DMS 273 treated with DMSO at 0.1 percent for 48 hours (cell line): Measurements from ENCODE around the gene KCNQ1.

Experiments used
- DNase-seq: peaks from one replicate; lab custom pipeline; 2025; lab: John Stamatoyannopoulos, UW

The KCNQ1 gene

DNA sequence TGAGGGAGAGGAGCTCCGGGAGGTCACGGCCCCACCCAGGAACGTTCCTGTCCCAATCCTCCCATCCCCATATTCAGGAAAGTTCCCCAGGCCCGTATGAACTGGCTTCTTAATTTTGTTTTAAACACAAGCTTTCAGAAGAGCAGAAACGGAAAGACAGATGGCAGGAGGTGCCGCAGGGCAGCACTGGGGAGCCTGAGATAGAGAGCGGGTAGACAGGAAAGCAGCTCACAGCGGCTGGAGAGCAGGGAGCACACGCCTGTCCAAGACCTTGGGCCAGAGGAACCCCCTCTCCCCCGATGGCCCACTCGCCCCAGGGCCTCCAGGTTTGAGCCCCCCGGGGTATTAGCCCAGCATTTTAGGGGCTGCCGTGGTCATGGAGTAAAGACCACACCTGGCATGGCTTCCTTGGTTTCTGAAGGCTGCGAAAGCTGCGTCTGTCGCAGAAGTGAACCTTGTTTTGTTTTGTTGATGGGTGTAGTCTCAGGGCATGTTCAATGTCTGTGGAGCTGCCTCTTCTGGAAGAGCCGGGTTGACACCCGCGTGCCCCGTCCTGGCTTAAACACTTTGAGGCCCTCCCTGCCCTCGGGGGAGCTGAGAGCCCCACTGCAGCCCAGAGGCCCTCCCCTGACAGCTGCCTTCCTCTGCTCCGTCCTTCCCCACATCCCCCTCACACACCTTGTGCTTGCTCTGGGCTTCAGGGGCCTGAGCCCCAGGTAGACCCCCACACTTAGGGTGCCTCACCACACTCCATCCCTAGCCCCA is 272.9 kb downstream of the KCNQ1 start:
- no peak for DNase-seq

DNA sequence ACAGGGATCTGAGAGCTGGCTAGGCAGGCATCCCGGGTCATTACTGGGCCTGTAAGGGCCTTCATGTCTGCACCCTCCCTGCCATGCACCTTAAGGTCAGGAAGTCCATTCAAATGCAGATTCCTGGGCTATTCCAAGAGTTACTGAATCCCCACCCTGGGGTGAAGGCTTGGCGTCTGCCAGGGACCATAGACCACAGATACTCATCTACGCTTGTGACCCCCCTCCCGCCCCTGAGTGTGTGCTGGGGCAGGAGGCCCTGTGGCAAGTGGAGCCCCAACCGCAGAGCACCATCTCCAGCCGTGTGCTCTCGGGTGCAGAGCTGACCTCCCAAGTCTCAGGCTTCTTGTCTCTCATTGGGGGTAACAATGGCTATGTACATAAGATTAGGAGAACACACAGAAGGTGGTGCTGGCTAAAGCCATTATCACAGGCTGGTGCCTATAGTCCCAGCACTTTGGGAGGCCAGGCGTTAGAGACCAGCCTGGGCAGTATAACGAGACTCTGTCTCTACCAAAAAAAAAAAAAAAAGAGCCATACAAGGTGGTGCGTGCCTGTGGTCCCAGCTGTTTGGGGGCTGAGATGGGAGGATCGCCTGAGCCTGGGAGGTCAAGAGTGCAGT is 274.1 kb downstream of the KCNQ1 start:
- no peak for DNase-seq

DNA sequence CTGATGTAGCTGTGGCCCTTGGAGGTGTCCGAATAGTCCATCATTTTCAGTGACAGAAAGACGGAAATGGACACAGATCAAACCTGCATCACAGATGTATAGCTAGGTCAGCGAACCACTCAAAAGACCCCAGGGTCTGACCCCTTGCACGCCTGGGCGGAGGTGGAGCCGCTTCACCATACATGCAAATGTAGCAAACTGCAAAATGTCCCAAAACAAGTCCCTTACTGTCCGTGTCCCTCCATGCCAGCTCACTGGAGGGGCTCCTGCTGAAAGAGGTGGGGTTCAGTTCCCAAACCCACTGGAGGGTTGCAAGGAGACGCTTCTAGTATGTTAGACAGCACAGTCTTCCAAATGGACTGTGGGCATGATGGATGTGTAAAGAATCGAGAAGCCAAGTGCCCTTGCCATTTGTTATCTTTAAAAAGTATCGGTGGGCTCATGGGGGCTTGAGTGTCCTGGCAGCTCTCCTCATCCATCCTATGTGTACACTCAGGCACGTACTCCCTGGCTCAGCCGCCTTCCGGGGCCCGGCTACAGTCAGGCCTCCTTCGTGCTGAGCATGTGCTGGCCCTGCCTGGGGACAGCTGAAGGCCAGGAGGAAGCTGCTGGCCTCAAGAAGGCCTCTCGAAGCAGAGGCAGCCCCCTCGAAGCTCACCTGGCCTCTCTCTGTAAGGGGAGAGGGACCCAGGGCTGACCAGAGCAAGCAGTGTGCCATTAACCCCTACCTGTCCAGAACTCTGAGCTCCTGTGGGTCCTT is 275.2 kb downstream of the KCNQ1 start:
- DNase-seq, result no peak

DNA sequence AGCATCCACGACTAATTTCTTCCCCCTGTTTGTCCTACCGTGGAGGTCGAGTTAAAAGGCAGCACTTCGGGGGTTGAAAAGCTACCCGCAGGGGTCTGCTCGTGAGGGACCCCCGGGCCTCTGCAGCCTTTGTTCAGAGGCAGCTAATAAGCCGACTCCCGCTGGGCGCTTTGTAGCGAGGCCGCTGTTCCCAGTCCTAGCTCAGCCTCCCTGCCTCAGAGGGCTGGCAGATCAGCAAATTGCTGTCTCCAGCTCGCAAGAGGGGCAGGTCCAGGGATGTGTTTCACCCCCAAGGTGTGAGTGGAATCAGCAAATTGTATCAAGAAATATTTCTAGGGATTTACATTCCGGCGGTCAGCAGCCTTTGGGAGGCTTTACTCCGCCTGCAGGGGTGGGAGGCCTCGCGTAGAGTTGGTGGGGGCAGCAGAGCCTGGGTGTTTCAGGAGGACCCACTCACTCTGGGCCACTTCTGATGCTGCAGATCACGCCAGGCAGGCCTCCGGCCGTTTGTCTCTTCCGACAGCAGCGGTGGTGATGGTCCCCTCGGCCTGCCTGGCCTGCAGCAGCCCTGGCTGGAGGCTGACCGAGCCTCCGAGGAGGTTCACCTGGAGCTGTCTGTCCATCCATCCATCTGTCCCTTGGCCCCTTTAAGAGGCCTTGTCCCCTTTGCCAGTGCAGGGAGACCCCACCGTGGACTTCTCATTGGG is 276.6 kb downstream of the KCNQ1 start:
- DNase-seq, result no peak

DNA sequence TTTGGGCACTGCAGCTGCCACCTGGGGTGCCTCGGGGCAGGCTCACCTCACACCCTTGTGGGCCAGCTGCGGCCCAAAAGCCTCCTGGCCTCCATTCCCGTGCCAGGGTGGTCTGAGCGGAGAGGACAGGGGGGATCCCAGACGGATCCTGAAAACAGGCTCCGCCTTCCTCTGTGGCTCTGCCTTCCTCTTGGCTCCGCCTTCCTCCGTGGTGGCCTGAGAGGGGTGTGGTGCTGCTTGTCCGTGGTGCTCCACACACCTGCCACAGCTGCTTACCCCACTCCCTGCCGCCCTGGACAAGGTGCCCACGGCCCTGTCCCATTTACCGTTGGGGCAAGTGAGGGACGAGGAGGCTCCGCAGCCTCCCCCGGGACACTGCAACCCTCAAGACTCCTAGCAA is 278.1 kb downstream of the KCNQ1 start:
- no peak for DNase-seq

DNA sequence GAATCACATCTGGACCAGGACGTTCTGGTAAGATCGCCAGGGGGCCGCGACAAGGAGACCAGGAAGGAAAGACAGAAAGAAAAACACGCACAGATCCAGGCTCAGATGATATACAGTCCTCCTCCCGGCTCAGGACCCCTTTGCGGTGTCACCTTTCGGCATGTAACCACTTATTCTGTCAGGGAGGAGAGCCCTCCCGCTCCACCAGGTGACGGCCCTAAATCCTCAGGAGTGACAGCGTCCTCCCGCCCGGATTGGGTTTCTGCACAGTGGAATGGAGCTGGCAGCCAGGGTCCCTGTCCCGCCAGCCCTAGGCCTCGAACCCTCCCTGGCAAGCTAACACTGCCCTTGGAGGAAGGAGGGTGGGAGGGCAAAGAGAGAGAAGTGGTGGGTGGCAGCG is 279.3 kb downstream of the KCNQ1 start:
- DNase-seq, result no peak

DNA sequence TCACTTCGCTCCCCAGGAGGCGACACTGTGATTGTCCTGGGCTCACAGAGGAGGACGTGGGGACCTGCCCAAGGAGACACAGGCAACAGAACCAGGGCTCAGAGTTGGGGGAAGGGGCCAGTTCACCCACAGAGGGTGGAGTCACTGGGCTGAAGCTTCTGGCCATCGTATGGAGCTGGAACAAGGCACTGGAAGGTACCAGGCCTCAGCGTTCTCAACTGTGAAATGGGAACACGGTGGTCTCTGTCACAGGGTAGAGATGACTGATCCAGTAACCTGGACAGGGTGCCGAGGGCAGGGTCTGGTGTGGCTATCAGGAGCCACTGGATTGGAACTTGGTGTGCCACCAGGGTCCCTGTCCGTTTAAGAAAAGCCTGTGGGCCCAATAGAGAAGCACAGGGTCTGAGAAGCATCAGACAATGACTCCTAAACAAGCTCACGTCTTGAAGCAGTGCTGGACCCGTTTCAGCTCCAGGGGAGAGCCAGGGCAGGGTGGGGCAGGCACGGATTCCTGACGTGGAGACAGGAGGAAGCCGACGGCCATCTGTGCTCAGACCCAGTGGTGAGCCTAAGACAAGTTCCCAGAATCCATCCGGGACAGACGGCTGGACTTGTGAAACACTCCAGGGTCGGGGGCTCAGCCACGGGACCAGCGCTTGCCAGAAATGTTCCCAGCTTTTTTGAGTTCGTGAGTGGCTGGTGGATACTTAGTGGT is 280.0 kb downstream of the KCNQ1 start:
- no peak for DNase-seq

DNA sequence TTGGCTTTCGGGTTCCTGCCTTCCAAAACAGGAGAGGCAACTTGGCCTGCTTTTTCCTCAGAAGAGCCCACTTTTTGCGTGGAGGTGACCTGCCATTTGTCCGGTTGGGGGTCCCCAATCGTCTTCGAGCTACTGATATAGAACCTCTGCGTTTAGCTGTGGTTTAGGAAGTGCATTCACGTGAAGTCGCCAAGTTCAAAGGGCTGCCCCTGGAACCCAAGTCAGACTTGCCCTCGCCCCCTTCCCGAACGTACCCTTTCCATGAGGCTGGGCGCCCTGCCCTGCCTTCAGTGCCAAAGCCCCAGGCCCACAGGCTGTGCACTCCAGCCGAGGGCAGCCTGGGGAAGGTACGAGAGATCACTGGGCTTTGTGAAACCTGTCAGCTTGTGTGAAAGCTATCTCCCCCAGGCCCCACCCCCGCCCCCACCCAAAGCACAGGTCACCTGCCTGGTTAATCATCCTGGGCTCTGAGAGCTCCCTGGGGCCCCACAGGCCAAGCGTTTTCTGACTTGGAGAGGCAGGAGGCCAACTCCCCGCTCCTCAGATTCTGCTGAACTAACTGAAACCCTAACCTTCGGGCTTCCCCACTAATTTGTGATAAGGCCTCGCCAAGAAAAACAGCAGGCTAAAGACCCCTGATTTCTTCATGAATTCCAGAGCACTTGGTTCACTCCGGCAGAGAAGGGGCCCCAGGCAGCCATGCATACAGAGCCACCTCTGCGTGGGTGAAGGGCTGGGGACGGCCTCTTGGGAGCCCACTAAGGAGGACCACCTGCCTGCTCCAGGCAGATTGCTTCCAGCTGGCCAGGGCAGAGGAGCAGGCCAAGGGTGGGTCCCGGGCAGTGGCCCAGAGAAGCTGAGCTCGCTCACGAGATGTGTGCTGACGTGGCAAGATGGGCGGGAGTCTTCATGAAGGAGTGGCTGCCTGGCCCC is 280.8 kb downstream of the KCNQ1 start:
- DNase-seq, result no peak

DNA sequence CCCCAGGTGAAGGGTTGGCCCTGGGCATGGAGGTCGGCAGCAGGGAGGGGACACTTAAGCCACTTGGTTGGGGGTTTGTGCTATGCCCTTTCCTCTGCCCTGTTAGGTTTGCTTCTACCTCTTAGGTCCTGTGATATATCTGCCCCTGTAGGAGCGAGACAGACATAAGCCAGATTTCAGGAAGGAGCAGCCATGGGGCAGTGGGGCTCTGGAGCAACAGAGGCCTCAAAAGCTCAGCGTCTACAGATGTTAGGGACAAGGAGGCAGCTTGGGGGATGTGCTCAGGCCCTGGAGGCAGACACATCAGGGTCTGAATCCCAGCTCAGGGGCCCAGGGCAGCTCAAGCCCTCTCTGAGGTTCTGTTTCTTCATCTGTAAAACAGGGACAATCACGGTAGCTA is 282.2 kb downstream of the KCNQ1 start:
- DNase-seq, result no peak

DNA sequence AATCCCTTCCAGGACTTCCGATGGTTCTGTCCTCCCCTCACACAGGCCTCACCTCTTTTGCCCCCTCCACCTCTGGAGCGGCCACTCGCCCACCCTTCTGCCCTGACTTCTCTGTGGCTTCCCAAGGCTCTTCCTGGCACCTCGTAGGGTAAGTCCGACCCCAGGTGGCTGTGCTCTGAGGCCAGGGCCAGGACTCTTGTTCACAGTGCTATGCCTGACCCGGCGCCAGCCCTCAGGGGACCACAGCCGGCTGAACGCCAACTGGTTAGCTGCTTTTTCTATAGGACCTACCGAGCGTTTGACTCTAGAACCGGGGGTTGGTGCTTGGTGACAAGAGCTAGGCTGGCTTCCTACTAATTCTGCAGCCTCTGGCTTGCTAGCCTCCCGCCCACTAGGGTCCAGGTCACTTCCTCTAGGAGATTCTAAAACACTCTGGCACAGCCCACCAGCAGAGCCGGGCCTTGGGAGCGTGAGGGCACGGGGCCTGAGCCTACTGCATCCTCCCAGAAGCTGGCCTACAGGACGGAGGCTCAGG is 283.4 kb downstream of the KCNQ1 start:
- DNase-seq, result no peak

DNA sequence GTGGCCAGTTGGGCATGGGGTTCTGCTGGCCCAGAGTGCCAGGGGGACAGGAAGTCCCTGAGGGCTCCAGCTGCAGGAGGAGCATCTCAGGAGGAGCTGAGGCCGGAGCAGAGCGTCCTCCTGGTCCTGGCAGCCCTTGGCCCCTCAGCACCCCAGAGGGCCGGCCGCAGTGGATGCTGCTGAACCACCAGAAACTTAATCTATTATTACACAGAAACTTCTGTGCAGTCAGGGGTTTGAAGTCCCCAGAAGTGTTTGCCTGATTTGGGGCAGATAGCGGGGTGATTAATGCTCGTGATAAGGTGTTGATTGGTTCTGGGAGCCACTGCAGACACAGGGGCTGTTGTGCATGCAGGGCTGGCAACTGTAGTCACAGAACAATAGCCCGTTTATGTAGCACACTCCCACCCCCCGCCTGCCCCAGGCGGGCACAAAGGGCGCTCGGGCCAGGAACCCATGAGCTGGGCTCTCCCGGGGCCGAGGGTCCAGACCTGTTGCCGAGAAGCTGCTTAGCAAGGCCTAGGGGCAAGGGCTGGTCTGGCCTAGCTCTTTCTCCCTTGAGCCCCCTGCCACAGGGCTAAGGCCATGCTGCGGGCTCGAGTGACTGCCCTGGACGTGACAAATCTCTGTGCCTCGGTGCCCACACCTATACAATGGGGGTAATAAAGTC is 284.0 kb downstream of the KCNQ1 start:
- no peak for DNase-seq

DNA sequence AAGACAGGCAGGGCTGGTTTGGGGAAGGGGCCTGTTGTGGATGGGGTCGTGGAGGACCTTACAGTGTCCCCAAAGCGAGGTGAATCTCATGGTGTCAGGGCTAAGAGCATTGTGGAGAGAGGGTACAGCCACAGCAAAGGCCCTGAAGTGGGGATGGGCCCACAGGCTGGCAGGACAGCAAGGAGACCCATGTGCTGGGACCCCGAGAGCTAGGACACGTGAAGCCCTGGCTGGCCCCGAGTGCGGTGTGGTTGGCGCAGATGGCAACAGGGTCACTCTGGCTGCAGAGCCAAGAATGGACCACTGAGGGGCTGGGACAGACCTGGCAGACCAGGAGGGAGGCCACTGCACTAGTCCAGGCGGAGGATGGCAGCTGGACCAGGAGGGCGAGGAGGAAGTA is 285.0 kb downstream of the KCNQ1 start:
- DNase-seq, result no peak

DNA sequence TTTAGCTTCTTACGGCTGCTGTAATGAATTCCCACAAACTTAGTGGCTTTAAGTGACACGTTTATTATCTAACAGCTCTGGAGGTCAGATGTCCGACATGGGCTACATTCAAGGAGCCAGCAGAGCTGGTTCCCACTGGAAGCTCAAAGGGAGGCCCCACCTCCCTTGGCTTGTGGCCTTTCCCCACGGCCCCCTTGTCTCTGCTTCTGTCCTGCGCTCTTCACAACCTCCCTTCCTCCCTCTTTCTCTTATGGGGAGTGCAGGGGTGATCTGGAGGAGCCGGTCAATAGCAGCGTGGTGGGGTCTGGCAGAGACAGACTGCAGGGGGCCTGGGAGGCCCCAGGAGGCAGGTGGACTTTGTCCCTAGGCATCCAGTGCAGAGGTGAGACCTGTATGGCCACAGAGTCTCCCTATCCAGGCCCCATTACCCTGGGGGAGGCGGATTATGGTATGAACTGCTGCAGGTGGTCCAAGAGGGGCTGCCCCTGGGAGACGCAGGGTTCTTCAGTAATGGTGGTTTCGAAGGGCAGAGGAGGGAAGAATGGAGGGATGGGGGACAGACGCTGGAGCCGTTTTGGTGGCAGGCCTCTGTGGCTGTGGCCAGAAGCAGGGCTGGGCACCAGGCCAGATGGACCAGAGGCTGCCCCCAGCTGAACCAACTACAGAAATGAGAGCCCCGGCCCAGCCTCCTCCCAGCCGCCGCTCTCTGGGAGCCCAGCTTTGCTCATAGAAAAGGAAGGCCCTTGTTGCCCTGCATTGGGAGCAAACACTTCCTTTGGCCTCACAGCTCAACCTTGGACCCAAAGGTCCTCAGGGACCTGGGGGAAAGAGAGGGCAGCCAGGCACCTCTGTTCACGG is 285.7 kb downstream of the KCNQ1 start:
- DNase-seq, result no peak

DNA sequence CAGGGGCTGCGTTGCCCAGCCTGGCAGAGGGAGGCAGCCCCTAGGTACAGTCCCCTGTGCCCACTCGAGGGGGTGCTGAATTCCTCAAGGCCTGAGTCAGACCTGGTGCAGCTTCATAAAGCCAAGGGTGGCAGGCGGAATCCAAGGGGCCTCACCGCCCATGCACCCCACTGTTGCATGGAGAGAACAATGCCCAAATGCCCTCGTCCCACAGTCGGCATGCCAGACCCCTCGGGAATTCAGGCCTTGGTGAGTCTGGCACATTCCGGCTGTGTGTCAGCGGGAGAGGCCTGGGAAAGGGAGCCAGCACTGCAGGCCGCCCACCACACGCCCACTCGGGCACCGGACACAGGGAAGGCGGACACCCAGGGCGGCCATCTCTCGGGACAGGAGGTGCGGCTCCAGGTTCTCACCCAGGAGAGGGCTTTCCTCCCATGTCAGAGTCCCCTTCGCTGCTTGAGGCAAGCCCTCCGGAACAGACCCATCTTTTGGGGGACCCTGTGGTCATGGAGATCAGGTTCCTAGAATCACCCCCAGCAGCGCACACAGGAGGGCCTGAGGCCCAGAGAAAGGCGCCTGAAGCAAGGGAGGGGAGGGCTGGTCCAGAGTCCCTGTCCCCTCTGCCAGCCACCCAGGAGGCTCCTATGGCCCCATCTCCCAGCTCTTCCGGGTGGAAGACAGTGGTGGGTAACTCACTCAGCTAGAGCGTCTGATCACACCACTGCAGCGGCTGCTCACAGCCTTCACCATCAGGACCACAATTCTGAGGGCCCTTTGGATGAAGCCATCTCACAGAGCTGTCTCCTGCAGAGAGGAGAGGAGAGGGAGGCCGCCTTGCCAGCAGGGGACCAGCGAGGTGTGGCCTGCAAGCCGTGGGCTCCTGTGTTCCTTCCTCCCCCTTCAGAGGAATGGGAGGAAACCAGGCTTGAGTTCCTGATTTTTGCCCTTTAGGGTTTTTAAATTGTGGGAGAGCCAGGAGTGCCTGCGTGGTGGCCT is 286.6 kb downstream of the KCNQ1 start:
- DNase-seq, result no peak

DNA sequence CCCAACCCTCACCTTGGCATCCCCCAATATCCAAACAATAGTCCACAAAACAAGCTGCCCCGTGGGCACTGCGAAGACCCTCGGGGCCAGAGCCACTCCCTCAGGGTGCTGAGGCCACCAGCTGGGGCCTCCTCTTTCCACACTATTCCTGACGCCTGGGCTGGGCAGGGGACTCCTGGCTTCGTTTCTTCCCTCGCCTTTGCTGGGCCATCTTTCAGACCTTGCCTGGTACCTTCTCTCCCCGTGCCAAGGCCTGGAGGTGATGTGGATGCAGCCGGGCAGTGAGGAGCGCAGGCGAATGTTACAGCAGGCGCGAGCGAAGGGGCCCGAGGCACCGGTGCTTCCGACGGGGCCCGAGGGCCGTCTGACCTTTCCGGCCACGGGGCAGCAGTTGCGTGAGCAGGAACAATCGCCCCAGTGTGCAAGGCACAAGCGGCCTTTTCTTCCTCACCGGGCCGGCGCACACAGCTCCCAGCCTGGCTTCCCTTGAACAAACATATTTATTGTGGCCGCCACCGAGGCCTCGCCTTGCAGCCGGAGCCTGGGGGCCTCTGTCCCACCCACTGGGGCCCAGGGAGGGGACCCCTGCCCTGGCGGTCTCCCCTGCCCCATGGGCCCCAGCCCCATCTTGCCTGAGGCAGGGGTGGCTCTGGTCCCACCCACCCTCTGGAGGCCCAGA is 287.6 kb downstream of the KCNQ1 start:
- DNase-seq, result no peak

DNA sequence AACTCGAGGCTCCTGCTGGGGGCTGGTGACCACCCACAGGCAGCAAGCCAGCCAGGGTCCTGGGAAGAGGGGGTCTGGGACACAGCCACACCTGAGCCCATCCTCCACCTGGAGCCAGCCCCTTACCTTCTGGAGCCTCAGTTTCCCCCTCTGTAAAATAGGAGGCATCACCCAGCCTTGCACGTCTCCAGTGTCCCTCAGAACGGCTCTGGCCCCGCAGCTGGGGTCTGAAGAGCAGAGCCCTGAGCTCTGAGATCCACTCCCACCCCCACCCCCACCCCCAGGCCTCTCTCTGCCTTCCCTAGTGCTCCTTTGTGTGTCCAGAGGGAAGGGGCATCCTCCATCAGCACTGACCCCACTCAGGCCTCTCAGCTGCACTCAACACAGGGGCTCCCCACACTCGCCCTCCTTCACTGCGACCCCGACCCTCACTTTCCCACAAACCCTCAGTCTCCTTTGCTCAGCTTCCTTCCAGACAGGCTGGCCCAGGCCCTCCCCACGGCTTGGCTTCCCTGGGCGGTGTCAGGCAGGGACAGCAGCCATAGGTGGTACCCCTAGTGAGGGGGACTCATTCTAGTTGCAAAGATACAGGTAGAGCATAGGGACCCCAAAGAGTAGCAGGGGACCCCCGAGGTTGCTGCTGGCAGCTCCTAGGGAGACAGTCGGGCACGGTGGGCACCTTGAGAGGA is 288.3 kb downstream of the KCNQ1 start:
- DNase-seq, result no peak
